Prostate gland (tissue), 2 donors: ENCODE data around the gene ZER1.

Experiments used
- CTCF ChIP-seq, 4 experiments: fragments of 200-600 bp in 2 of 4; fragments of 450-650 bp in 2 of 4; sonication (generic) in 2 of 4; IDR thresholded peaks; 1 replicate in 3 of 4; 2 replicates in 1 of 4; pipeline ENCODE4 v1.5.1; 2016 to 2019; ENCODE audit warnings: antibody characterized with exemption in 4 of 4, mild to moderate bottlenecking in 2 of 4, moderate library complexity in 2 of 4
- POLR2A ChIP-seq: fragments of 450-650 bp; IDR thresholded peaks from one replicate; pipeline ENCODE4 v1.6.1; 2016; ENCODE audit warnings: antibody characterized with exemption, mild to moderate bottlenecking
- POLR2AphosphoS5 ChIP-seq: sonication (generic); formaldehyde crosslinking; IDR thresholded peaks from one replicate; pipeline ENCODE4 v1.6.1; 2017; ENCODE audit warnings: antibody characterized with exemption

DNA sequence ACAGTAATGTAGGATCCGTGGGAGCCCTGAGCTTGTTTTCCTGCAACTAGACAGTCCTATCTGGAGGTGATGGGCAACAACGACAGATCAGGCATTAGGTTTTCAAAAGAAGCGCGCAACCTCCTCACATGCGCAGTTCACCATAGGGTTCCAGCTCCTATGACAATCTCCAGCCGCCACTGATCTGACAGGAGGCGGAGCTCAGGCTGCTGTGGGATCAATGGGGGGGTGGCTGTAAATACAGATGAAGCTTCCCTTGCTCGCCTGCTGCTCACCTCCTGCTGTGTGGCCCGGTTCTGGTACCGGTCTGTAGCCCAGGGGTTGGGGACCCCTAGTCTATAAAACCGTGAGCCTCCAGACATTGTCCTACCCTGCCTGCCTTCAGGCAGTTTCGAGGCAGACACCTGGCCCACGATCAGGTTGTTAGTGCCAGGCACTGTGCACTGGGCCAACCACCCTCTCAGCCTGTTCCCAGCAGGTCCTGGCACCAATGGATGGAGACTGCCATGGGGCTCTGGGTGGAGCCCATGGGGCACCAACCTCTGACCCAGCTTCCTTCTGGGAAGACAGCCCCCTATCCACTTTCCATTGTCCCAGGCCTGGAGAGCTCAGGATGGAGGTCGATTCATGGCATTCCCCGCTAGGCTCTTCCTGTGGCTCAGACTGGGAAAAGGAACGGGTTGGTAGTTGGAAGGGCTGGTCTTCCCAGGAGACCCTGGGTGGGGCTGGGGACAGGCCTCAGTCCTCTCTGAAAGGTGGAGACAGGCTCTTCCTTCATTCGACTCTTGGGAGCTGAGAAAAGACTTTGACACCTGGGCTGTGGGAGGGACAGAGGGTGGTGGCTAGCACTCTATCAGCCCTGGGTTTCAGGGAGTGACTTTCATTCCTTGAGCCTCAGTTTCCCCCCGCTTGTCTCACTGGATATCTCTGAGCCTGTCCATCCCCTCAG, 48.3 kb upstream of the ZER1 start:
- no peak for TF ChIP-seq CTCF (IDR thresholded peaks at IDR 0.05)
- TF ChIP-seq POLR2A, result no peak
- TF ChIP-seq POLR2AphosphoS5, result no peak
